ENCODE results near the gene SOX2.

SOX2 gene

GRCh38 chr3:181699171-181699903, 12.4 kb upstream of the SOX2 start:
- Histone ChIP-seq H3K4me3 (ENCODE audit: low read length) (peak overlapping the region; percentile 71), H3K4me2 (ENCODE audit: low read length) (peak overlapping the region; percentile 68), H3K27ac (ENCODE audit: low read depth, low read length) (no peak overlapping the region), H3K79me2 (ENCODE audit: control insufficient read depth, low read length) (no peaks in the 10 kb centered on the region), H3K9me2 (replicated peaks; ENCODE audit: control insufficient read depth, low read length) (no peaks in the 10 kb centered on the region), H4K20me1 (ENCODE audit: control insufficient read depth, insufficient read depth, low read depth, low read length) (no peaks in the 10 kb centered on the region), H3F3A (ENCODE audit: control insufficient read depth, insufficient read depth) (no peaks in the 10 kb centered on the region; the same call in 1 of the 2 replicates), H3K9me3 (ENCODE audit: control insufficient read depth, insufficient read depth, low read length) (no peaks in the 10 kb centered on the region), H3K4me1 (ENCODE audit: control insufficient read depth, low read length) (peaks cover 58% of the 10 kb centered on the region), H3K27me3 (ENCODE audit: control insufficient read depth, low read length) (peaks cover 9% of the 10 kb centered on the region), H3K36me3 (ENCODE audit: control insufficient read depth, low read length) (no peaks in the 10 kb centered on the region)
- TF ChIP-seq CTCF (IDR thresholded peaks at IDR 0.05; ENCODE audit: low read depth, low read length, poor library complexity, severe bottlenecking), result no peak
- TF ChIP-seq EZH2phosphoT487 (IDR thresholded peaks at IDR 0.05; ENCODE audit: borderline replicate concordance, low read length), result no peak

GRCh38 chr3:181700168-181701087, 11.3 kb upstream of the SOX2 start:
- Histone ChIP-seq H3K9me2 (replicated peaks; ENCODE audit: control insufficient read depth, low read length) (no peaks in the 10 kb centered on the region), H3K79me2 (ENCODE audit: control insufficient read depth, low read length) (no peaks in the 10 kb centered on the region), H3K36me3 (ENCODE audit: control insufficient read depth, low read length) (no peaks in the 10 kb centered on the region), H3F3A (ENCODE audit: control insufficient read depth, insufficient read depth) (no peaks in the 10 kb centered on the region; the same call in 1 of the 2 replicates), H3K4me2 (ENCODE audit: low read length) (peak overlapping the region; percentile 68), H3K27ac (ENCODE audit: low read depth, low read length) (no peak overlapping the region), H3K9me3 (ENCODE audit: control insufficient read depth, insufficient read depth, low read length) (no peaks in the 10 kb centered on the region), H4K20me1 (ENCODE audit: control insufficient read depth, insufficient read depth, low read depth, low read length) (no peaks in the 10 kb centered on the region), H3K27me3 (ENCODE audit: control insufficient read depth, low read length) (peaks cover 14% of the 10 kb centered on the region), H3K4me1 (ENCODE audit: control insufficient read depth, low read length) (peaks cover 56% of the 10 kb centered on the region), H3K4me3 (ENCODE audit: low read length) (peak overlapping the region; percentile 71)
- TF ChIP-seq EZH2phosphoT487 (IDR thresholded peaks at IDR 0.05; ENCODE audit: borderline replicate concordance, low read length), result no peak
- TF ChIP-seq CTCF (IDR thresholded peaks at IDR 0.05; ENCODE audit: low read depth, low read length, poor library complexity, severe bottlenecking), result peak; percentile 91

- no peak for TF ChIP-seq EZH2phosphoT487 (IDR thresholded peaks at IDR 0.05; ENCODE audit: borderline replicate concordance, low read length)
- TF ChIP-seq CTCF (IDR thresholded peaks at IDR 0.05; ENCODE audit: low read depth, low read length, poor library complexity, severe bottlenecking), result no peak
- peaks cover 14% of the 10 kb centered on the region for H3K27me3 ChIP-seq (ENCODE audit: control insufficient read depth, low read length)
- H3K9me2 ChIP-seq (replicated peaks; ENCODE audit: control insufficient read depth, low read length), result no peaks in the 10 kb centered on the region
- H3K79me2 ChIP-seq (ENCODE audit: control insufficient read depth, low read length), result no peaks in the 10 kb centered on the region
- no peaks in the 10 kb centered on the region for H3K9me3 ChIP-seq (ENCODE audit: control insufficient read depth, insufficient read depth, low read length)
- peak overlapping the region; percentile 71 for H3K4me3 ChIP-seq (ENCODE audit: low read length)
- no peak overlapping the region for H3K27ac ChIP-seq (ENCODE audit: low read depth, low read length)
- no peaks in the 10 kb centered on the region for H4K20me1 ChIP-seq (ENCODE audit: control insufficient read depth, insufficient read depth, low read depth, low read length)
- no peaks in the 10 kb centered on the region for H3K36me3 ChIP-seq (ENCODE audit: control insufficient read depth, low read length)
- H3K4me1 ChIP-seq (ENCODE audit: control insufficient read depth, low read length), result peaks cover 49% of the 10 kb centered on the region
- H3F3A ChIP-seq (ENCODE audit: control insufficient read depth, insufficient read depth), result no peaks in the 10 kb centered on the region; the same call in 1 of the 2 replicates
- H3K4me2 ChIP-seq (ENCODE audit: low read length), result peak overlapping the region; percentile 68
Measured at GRCh38 chr3:181701096-181701495, 10.6 kb upstream of the SOX2 start.
